Spleen (tissue), 7 donors: ENCODE measurements around the gene ZNF593.

Source experiments
- POLR2AphosphoS5 ChIP-seq, 3 donors: sonication (generic); formaldehyde crosslinking; IDR thresholded peaks; one replicate each; pipeline ENCODE4 v1.5.1; 2017; ENCODE audit warnings: antibody characterized with exemption in 3 of 3
- TF ChIP-seq, protein P1 (sequence below), 11 experiments: fragments of 200-600 bp in 7 of 11; fragments of 450-650 bp in 4 of 11; sonication (generic) in 4 of 11; IDR thresholded peaks in 8 of 11; conservative IDR thresholded peaks in 3 of 11; 1 replicate in 7 of 11; 2 replicates in 4 of 11; pipeline versions ENCODE4 v1.4.0 to v1.8.0; 2016 to 2021; ENCODE audit warnings: antibody characterized with exemption in 11 of 11, inconsistent platforms in 4 of 11, mild to moderate bottlenecking in 1 of 11
- donor health status: DM: no; HTN: no; CAD: no; lungs with moderate emphysema.
- donor health status: DM: no; HTN: no; CAD: no.
- donor health status: DM: no; HTN: no; CAD: no.

GRCh38 chr1:26169669-26170471, at the start of gene ZNF593:
- TF ChIP-seq, protein P1, sequence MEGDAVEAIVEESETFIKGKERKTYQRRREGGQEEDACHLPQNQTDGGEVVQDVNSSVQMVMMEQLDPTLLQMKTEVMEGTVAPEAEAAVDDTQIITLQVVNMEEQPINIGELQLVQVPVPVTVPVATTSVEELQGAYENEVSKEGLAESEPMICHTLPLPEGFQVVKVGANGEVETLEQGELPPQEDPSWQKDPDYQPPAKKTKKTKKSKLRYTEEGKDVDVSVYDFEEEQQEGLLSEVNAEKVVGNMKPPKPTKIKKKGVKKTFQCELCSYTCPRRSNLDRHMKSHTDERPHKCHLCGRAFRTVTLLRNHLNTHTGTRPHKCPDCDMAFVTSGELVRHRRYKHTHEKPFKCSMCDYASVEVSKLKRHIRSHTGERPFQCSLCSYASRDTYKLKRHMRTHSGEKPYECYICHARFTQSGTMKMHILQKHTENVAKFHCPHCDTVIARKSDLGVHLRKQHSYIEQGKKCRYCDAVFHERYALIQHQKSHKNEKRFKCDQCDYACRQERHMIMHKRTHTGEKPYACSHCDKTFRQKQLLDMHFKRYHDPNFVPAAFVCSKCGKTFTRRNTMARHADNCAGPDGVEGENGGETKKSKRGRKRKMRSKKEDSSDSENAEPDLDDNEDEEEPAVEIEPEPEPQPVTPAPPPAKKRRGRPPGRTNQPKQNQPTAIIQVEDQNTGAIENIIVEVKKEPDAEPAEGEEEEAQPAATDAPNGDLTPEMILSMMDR (IDR thresholded peaks at IDR 0.05 in 8 of 11, conservative IDR thresholded peaks at IDR 0.05 in 3 of 11) = peak; percentile 86 to 96 (median 93)
- peak; percentile 86 to 92 (median 88) for TF ChIP-seq POLR2AphosphoS5 (IDR thresholded peaks at IDR 0.05)
